Measurements from ENCODE around the gene PDE9A. TPM values are rescaled to one million over a fixed set of nuclear protein-coding genes. Genes with fewer than 3 reads are reported as not detected.

Gene PDE9A
- total and polyA plus RNA-seq, 2 experiments from 2014 or later = not detected

- 83 to 87% methylated on average over 15 of the region's 15 CpGs for WGBS, 2 experiments (ENCODE audit: low coverage in 1 of 2, low lambda C conversion rate in 2 of 2, missing lambda C conversion rate in 2 of 2)
- H3K36me3 ChIP-seq (ENCODE audit: low read depth) = no peaks in the 10 kb centered on the region
- no peaks in the 10 kb centered on the region for H3K79me2 ChIP-seq (ENCODE audit: insufficient read depth)
- in situ Hi-C loops (cut with MboI) = no loop called here
- H4K20me1 ChIP-seq (ENCODE audit: insufficient read depth) = no peaks in the 10 kb centered on the region
- no peak overlapping the region for H3K9ac ChIP-seq
- TF ChIP-seq EZH2phosphoT487 (IDR thresholded peaks at IDR 0.05; ENCODE audit: insufficient read depth, low read depth) = no peak
- TF ChIP-seq EZH2 (IDR thresholded peaks at IDR 0.05; ENCODE audit: insufficient read depth, poor library complexity, severe bottlenecking) = no peak
- H3K4me3 ChIP-seq = no peak overlapping the region
- no peak for DNase-seq
- no peaks in the 10 kb centered on the region for H3K9me3 ChIP-seq (ENCODE audit: low read depth)
- H3K9me2 ChIP-seq (ENCODE audit: insufficient read depth) = no peaks in the 10 kb centered on the region
- no peak overlapping the region for H2AFZ ChIP-seq
- no peaks in the 10 kb centered on the region for H3F3A ChIP-seq (ENCODE audit: insufficient read depth)
- no peak overlapping the region for H3K4me2 ChIP-seq (ENCODE audit: unreplicated experiment)
- H3K27ac ChIP-seq = no peak overlapping the region
- H3K27me3 ChIP-seq (replicated peaks; ENCODE audit: insufficient read depth) = peaks cover 20% of the 10 kb centered on the region
- H3K4me1 ChIP-seq (ENCODE audit: insufficient read depth) = peaks cover 22% of the 10 kb centered on the region
Measured at GRCh38 chr21:42725416-42725930, 72.1 kb downstream of the PDE9A start.

- no peak for DNase-seq
- in situ Hi-C loops (cut with MboI) = no loop called here
- no peak for TF ChIP-seq EZH2phosphoT487 (IDR thresholded peaks at IDR 0.05; ENCODE audit: insufficient read depth, low read depth)
Measured at GRCh38 chr21:42731264-42732032, 78.0 kb downstream of the PDE9A start.

GRCh38 chr21:42732033-42732410 is 78.6 kb downstream of the PDE9A start:
- Histone ChIP-seq H3K27ac (no peak overlapping the region), H3K4me2 (ENCODE audit: unreplicated experiment) (no peak overlapping the region), H3K9ac (no peak overlapping the region), H3K27me3 (replicated peaks; ENCODE audit: insufficient read depth) (peaks cover 48% of the 10 kb centered on the region), H2AFZ (no peak overlapping the region), H3K36me3 (ENCODE audit: low read depth) (no peaks in the 10 kb centered on the region), H3K9me2 (ENCODE audit: insufficient read depth) (no peaks in the 10 kb centered on the region), H3K4me1 (ENCODE audit: insufficient read depth) (no peaks in the 10 kb centered on the region), H4K20me1 (ENCODE audit: insufficient read depth) (no peaks in the 10 kb centered on the region), H3F3A (ENCODE audit: insufficient read depth) (no peaks in the 10 kb centered on the region), H3K4me3 (no peak overlapping the region), H3K79me2 (ENCODE audit: insufficient read depth) (no peaks in the 10 kb centered on the region), H3K9me3 (ENCODE audit: low read depth) (no peaks in the 10 kb centered on the region)
- TF ChIP-seq EZH2phosphoT487 (IDR thresholded peaks at IDR 0.05; ENCODE audit: insufficient read depth, low read depth) (no peak), EZH2 (IDR thresholded peaks at IDR 0.05; ENCODE audit: insufficient read depth, poor library complexity, severe bottlenecking) (no peak)
- in situ Hi-C loops (cut with MboI) = no loop called here
- DNase-seq = no peak
- WGBS, 2 experiments (ENCODE audit: low coverage in 1 of 2, low lambda C conversion rate in 2 of 2, missing lambda C conversion rate in 2 of 2) = 73 to 80% methylated on average over 12 of the region's 12 CpGs

More at GRCh38 chr21:42731264-42732032, 78.0 kb downstream of the PDE9A start:
- H3K9me2 ChIP-seq (ENCODE audit: insufficient read depth) = no peaks in the 10 kb centered on the region
- no peak overlapping the region for H3K4me2 ChIP-seq (ENCODE audit: unreplicated experiment)
- H3K27ac ChIP-seq = no peak overlapping the region
- H3K36me3 ChIP-seq (ENCODE audit: low read depth) = no peaks in the 10 kb centered on the region
- no peaks in the 10 kb centered on the region for H3K9me3 ChIP-seq (ENCODE audit: low read depth)
- no peaks in the 10 kb centered on the region for H3K4me1 ChIP-seq (ENCODE audit: insufficient read depth)
- H3K4me3 ChIP-seq = no peak overlapping the region
- WGBS, 2 experiments (ENCODE audit: low coverage in 1 of 2, low lambda C conversion rate in 2 of 2, missing lambda C conversion rate in 2 of 2) = 61% methylated on average over 19 of the region's 19 CpGs
- H4K20me1 ChIP-seq (ENCODE audit: insufficient read depth) = no peaks in the 10 kb centered on the region
- no peak overlapping the region for H2AFZ ChIP-seq
- H3K9ac ChIP-seq = no peak overlapping the region
- H3K27me3 ChIP-seq (replicated peaks; ENCODE audit: insufficient read depth) = peaks cover 48% of the 10 kb centered on the region
- no peaks in the 10 kb centered on the region for H3F3A ChIP-seq (ENCODE audit: insufficient read depth)
- no peaks in the 10 kb centered on the region for H3K79me2 ChIP-seq (ENCODE audit: insufficient read depth)

- Histone ChIP-seq H3K9me3 (ENCODE audit: low read depth) (no peaks in the 10 kb centered on the region), H3K36me3 (ENCODE audit: low read depth) (no peaks in the 10 kb centered on the region), H3K4me3 (no peak overlapping the region), H3K9me2 (ENCODE audit: insufficient read depth) (no peaks in the 10 kb centered on the region), H3K4me1 (ENCODE audit: insufficient read depth) (no peaks in the 10 kb centered on the region), H3F3A (ENCODE audit: insufficient read depth) (no peaks in the 10 kb centered on the region), H4K20me1 (ENCODE audit: insufficient read depth) (no peaks in the 10 kb centered on the region), H3K4me2 (ENCODE audit: unreplicated experiment) (no peak overlapping the region), H3K79me2 (ENCODE audit: insufficient read depth) (no peaks in the 10 kb centered on the region), H3K27me3 (replicated peaks; ENCODE audit: insufficient read depth) (peaks cover 43% of the 10 kb centered on the region), H3K27ac (no peak overlapping the region), H2AFZ (no peak overlapping the region), H3K9ac (no peak overlapping the region)
- DNase-seq = no peak
- 46 to 49% methylated on average over 7 of the region's 7 CpGs for WGBS, 2 experiments (ENCODE audit: low coverage in 1 of 2, low lambda C conversion rate in 2 of 2, missing lambda C conversion rate in 2 of 2)
- in situ Hi-C loops (cut with MboI) = no loop called here
- TF ChIP-seq EZH2phosphoT487 (IDR thresholded peaks at IDR 0.05; ENCODE audit: insufficient read depth, low read depth) (no peak), EZH2 (IDR thresholded peaks at IDR 0.05; ENCODE audit: insufficient read depth, poor library complexity, severe bottlenecking) (no peak)
Measured at GRCh38 chr21:42733037-42733627, 79.7 kb downstream of the PDE9A start.
